AG04449 (cell line): Measurements from ENCODE around the gene TPP1.

Experiments used
- CTCF ChIA-PET: fragments of 350-600 bp; formaldehyde crosslinking; extraction: SDS; loops from one replicate; lab custom pipeline; 2021; ENCODE audit warnings: antibody characterized with exemption; lab: Yijun Ruan, JAX
- POLR2A ChIA-PET: fragments of 400-600, 350-600 bp; formaldehyde crosslinking; extraction: SDS; loops from one replicate; lab custom pipeline; 2020; ENCODE audit warnings: antibody characterized with exemption, inconsistent platforms; lab: Yijun Ruan, JAX
- DNase-seq: peaks from one replicate; pipeline ENCODE4 v3.0.0-alpha.2; 2010; ENCODE audit warnings: low read depth, low spot score
- H3K4me3 ChIP-seq: 2 replicates; pipeline ENCODE4 v1.5.1; 2011; ENCODE audit warnings: low read depth, mild to moderate bottlenecking, control low read depth, low read length
- CTCF ChIP-seq: IDR thresholded peaks from one replicate; pipeline ENCODE4 v1.5.1; 2011; ENCODE audit warnings: mild to moderate bottlenecking, moderate library complexity, low read length, control low read depth, inconsistent platforms; ENCODE audit not compliant: insufficient read depth; ENCODE audit errors: missing control alignments

Gene TPP1

GRCh38 chr11:6598555-6598954 lies 20.7 kb downstream of the TPP1 start:
- ChIA-PET CTCF (interaction anchor here (0.8 to 1.6 kb wide), 3 partner anchors 65 to 221 kb away, joined by 3 to 4 read pairs (median 3); no protein-coding TSS in a partner anchor), POLR2A (no interaction called here)
- no peak for TF ChIP-seq CTCF

GRCh38 chr11:6596239-6596877 lies 22.9 kb downstream of the TPP1 start:
- no peak overlapping the region for H3K4me3 ChIP-seq
- CTCF ChIA-PET: interaction anchor here (0.8 to 1.6 kb wide), 5 partner anchors 9 to 88 kb away, joined by 3 to 4 read pairs (median 3); no protein-coding TSS in a partner anchor
- DNase-seq: no peak
- POLR2A ChIA-PET: no interaction called here
- TF ChIP-seq CTCF: no peak

More at GRCh38 chr11:6598555-6598954, 20.7 kb downstream of the TPP1 start:
- H3K4me3 ChIP-seq: no peak overlapping the region
- DNase-seq: no peak

GRCh38 chr11:6594142-6594768 lies 25.0 kb downstream of the TPP1 start:
- CTCF ChIA-PET: interaction anchor here (0.6 to 1.4 kb wide), 5 partner anchors 14 to 215 kb away, joined by 3 to 5 read pairs (median 3); partner anchors contain the start of genes MRPL17 and TPP1
- POLR2A ChIA-PET: interaction anchor here (1.4 kb wide), 1 partner anchor 13 kb away, joined by 6 read pairs; no protein-coding TSS in a partner anchor

GRCh38 chr11:6588018-6588417 lies 31.2 kb downstream of the TPP1 start:
- ChIA-PET POLR2A (no interaction called here), CTCF (interaction anchor here (2.2 kb wide), 1 partner anchor 57 kb away, joined by 6 read pairs; no protein-coding TSS in a partner anchor)
- TF ChIP-seq CTCF: no peak
- H3K4me3 ChIP-seq: no peak overlapping the region
- no peak for DNase-seq

More at GRCh38 chr11:6594142-6594768, 25.0 kb downstream of the TPP1 start:
- H3K4me3 ChIP-seq: no peak overlapping the region
- TF ChIP-seq CTCF: no peak
- DNase-seq: no peak

GRCh38 chr11:6587360-6587953 lies 31.8 kb downstream of the TPP1 start:
- CTCF ChIA-PET: interaction anchor here (1.3 to 2.2 kb wide), 2 partner anchors 9 to 57 kb away, joined by 3 to 6 read pairs; no protein-coding TSS in a partner anchor
- POLR2A ChIA-PET: no interaction called here

More at GRCh38 chr11:6587360-6587953, 31.8 kb downstream of the TPP1 start:
- no peak overlapping the region for H3K4me3 ChIP-seq
- DNase-seq: no peak
- TF ChIP-seq CTCF: no peak
